ENCODE data around the gene DNAH1.

DNA sequence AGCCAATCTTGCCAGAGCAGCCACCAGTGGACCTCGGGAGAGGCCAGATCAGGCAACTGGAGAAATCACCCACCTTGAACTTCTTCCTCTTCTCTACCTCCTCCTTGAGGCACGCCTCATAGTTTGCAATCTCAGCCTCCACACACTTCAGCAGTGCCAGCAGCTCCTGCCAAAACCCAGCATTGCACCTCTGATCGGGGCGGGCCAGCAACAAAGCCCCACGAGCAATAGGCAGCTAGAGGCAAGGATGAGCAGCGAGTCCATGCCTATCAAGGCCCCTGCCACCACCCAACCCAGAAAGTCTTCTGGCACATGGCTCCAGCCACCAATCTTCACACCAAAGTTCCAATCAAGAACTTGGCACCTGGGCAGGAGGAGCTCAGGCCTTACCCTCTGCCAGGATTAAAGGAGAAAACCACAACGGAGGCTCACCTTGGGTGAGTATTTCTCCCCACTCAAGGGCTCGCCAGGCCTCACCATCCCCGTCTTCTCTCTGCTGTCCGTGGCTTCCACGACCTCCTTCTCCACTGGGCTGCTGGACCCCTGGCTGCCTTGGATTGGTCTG is 86.7 kb downstream of the DNAH1 start:
- TF ChIP-seq TAF1 (IDR thresholded peaks at IDR 0.05; ENCODE audit: low read depth) (no peak), EGR1 (IDR thresholded peaks at IDR 0.05) (no peak), RAD21 (IDR thresholded peaks at IDR 0.05; ENCODE audit: low read depth) (no peak), YY1 (IDR thresholded peaks at IDR 0.05; ENCODE audit: low read depth) (no peak), TEAD4 (IDR thresholded peaks at IDR 0.05) (no peak), EP300 (IDR thresholded peaks at IDR 0.05; ENCODE audit: borderline replicate concordance) (no peak)
- TF ChIP-seq, protein P1, sequence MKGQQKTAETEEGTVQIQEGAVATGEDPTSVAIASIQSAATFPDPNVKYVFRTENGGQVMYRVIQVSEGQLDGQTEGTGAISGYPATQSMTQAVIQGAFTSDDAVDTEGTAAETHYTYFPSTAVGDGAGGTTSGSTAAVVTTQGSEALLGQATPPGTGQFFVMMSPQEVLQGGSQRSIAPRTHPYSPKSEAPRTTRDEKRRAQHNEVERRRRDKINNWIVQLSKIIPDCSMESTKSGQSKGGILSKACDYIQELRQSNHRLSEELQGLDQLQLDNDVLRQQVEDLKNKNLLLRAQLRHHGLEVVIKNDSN (IDR thresholded peaks at IDR 0.05): no peak

Measured in Ishikawa (cell line).